ENCODE results near the gene KCND2. TPM values are rescaled to one million over a fixed set of nuclear protein-coding genes. Genes with fewer than 3 reads are reported as not detected.

The KCND2 gene
- total RNA-seq, 2 donors from 2014 or later = not detected

- ATAC-seq (replicated peaks) = no peak
- Mint-ChIP-seq H3K9me3 (no peaks in the 10 kb centered on the region), H3K4me3 (no peak overlapping the region), H3K4me1 (no peaks in the 10 kb centered on the region), H3K27me3 (peaks cover 19% of the 10 kb centered on the region), H3K27ac (no peak overlapping the region), H3K36me3 (ENCODE audit: low read depth) (no peaks in the 10 kb centered on the region)
These were observed 3.7 kb downstream of the KCND2 start for GRCh38 chr7:120276720-120277119.

- no peaks in the 10 kb centered on the region for H3K4me1 Mint-ChIP-seq
These were observed 5.8 kb downstream of the KCND2 start for GRCh38 chr7:120278773-120279172.

GRCh38 chr7:120280743-120281142, 7.8 kb downstream of the KCND2 start:
- no peak overlapping the region for H3K4me3 Mint-ChIP-seq
- H3K9me3 Mint-ChIP-seq = peaks cover 4% of the 10 kb centered on the region
- no peaks in the 10 kb centered on the region for H3K27me3 Mint-ChIP-seq
- H3K36me3 Mint-ChIP-seq (ENCODE audit: low read depth) = no peaks in the 10 kb centered on the region
- no peak overlapping the region for H3K27ac Mint-ChIP-seq
- ATAC-seq (replicated peaks) = no peak
- no peaks in the 10 kb centered on the region for H3K4me1 Mint-ChIP-seq

More at GRCh38 chr7:120278773-120279172, 5.8 kb downstream of the KCND2 start:
- Mint-ChIP-seq H3K9me3 (peaks cover 4% of the 10 kb centered on the region), H3K4me3 (no peak overlapping the region), H3K27me3 (peaks cover 6% of the 10 kb centered on the region), H3K27ac (no peak overlapping the region), H3K36me3 (ENCODE audit: low read depth) (no peaks in the 10 kb centered on the region)
- no peak for ATAC-seq (replicated peaks)

DNA sequence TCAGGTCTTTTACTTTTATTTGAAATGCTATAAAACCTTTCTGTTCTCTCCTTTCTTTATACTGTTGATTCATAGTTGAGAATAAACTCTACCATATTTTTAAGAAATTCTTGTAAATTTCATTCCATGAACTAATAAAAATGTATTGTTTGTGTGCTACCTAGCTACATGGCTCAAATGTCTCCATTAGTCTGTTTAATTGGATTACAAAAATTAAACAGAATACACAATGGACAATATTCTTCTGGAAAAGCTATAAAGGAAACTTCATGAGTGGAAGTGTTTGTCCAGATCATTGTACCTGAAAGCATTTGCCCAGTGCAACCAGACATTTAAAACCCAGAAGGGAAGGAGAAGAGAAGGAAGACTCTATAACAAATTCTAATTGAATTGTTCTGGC, 20.1 kb downstream of the KCND2 start:
- Mint-ChIP-seq H3K4me3 (no peak overlapping the region), H3K4me1 (no peaks in the 10 kb centered on the region), H3K36me3 (ENCODE audit: low read depth) (no peaks in the 10 kb centered on the region), H3K27ac (no peak overlapping the region), H3K27me3 (no peaks in the 10 kb centered on the region), H3K9me3 (peaks cover 14% of the 10 kb centered on the region)
- no peak for ATAC-seq (replicated peaks)

- H3K9me3 Mint-ChIP-seq = peaks cover under 1% of the 10 kb centered on the region
- H3K36me3 Mint-ChIP-seq (ENCODE audit: low read depth) = no peaks in the 10 kb centered on the region
- H3K27ac Mint-ChIP-seq = no peak overlapping the region
- no peak for ATAC-seq (replicated peaks)
- H3K27me3 Mint-ChIP-seq = no peaks in the 10 kb centered on the region
- no peaks in the 10 kb centered on the region for H3K4me1 Mint-ChIP-seq
- no peak overlapping the region for H3K4me3 Mint-ChIP-seq
These were observed 29.2 kb downstream of the KCND2 start for GRCh38 chr7:120302190-120302589.

DNA sequence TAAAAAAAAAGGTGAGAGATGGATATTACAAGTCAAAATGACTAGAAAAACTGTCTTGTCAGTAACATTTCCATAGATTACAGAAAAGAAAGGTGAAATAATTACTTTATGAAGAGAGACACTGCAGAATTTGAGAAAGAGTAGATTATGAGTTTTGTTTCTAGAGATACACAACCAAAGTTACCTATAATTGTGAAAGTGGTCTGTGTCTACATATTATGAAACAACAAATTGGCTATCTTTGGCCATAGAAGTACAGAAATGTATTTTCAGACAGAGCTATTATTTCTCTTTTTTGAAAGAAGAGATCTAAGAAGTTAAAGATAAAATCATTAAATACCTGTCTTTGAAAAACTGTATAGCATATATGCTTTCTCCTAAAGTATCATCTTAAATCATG, 30.1 kb downstream of the KCND2 start:
- Mint-ChIP-seq H3K9me3 (no peaks in the 10 kb centered on the region), H3K4me3 (no peak overlapping the region), H3K36me3 (ENCODE audit: low read depth) (no peaks in the 10 kb centered on the region), H3K27me3 (no peaks in the 10 kb centered on the region), H3K4me1 (no peaks in the 10 kb centered on the region), H3K27ac (no peak overlapping the region)
- no peak for ATAC-seq (replicated peaks)

GRCh38 chr7:120304674-120305073, 31.7 kb downstream of the KCND2 start:
- no peak overlapping the region for H3K27ac Mint-ChIP-seq
- H3K9me3 Mint-ChIP-seq = no peaks in the 10 kb centered on the region
- no peaks in the 10 kb centered on the region for H3K27me3 Mint-ChIP-seq
- no peak overlapping the region for H3K4me3 Mint-ChIP-seq
- H3K4me1 Mint-ChIP-seq = no peaks in the 10 kb centered on the region
- ATAC-seq (replicated peaks) = no peak
- H3K36me3 Mint-ChIP-seq (ENCODE audit: low read depth) = no peaks in the 10 kb centered on the region

GRCh38 chr7:120307991-120308545, 35.1 kb downstream of the KCND2 start:
- Mint-ChIP-seq H3K27me3 (no peaks in the 10 kb centered on the region), H3K9me3 (no peaks in the 10 kb centered on the region), H3K4me3 (no peak overlapping the region), H3K4me1 (no peaks in the 10 kb centered on the region), H3K36me3 (ENCODE audit: low read depth) (no peaks in the 10 kb centered on the region), H3K27ac (no peak overlapping the region)
- no peak for ATAC-seq (replicated peaks)

GRCh38 chr7:120311028-120311788, 38.2 kb downstream of the KCND2 start:
- H3K9me3 Mint-ChIP-seq = no peaks in the 10 kb centered on the region
- ATAC-seq (replicated peaks) = no peak
- H3K4me3 Mint-ChIP-seq = no peak overlapping the region
- no peak overlapping the region for H3K27ac Mint-ChIP-seq
- no peaks in the 10 kb centered on the region for H3K27me3 Mint-ChIP-seq
- no peaks in the 10 kb centered on the region for H3K4me1 Mint-ChIP-seq
- H3K36me3 Mint-ChIP-seq (ENCODE audit: low read depth) = no peaks in the 10 kb centered on the region

DNA sequence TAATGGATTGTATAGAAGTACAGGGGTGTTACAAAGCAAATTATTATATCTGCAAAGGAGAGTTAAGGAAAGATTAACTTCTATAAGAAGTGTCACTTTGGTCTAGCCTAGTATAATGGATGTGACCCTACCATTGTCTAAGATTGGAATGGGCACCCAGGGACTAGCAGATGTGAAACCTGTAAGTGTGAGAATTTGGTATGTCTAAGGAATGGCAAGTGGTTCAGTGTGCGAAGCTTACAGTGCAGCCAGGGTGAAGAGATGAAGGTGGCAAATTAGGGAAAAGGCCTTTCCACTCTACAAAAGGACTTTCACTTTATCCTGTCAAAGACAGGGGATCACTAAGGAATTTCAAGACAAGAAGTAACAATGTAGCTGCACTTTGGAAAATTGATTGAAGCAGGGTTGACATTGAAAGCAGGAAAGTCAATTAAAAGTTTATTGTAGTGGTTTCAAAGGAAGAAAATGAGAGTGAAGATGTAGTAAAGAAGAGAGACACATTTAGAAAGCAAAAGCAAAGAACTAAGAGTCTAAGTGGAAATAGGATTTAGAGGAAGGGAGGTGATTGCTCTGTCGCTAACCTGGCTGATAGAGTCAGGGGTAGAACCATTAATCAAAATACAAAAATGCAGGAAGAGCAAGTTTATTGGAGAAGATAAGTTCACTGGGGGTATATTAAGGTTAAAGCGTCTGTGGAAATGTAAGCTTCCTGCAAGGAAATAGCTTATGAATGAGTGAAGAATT, 47.4 kb downstream of the KCND2 start:
- Mint-ChIP-seq H3K4me3 (no peak overlapping the region), H3K27ac (no peak overlapping the region), H3K27me3 (no peaks in the 10 kb centered on the region), H3K9me3 (peaks cover 6% of the 10 kb centered on the region), H3K4me1 (no peaks in the 10 kb centered on the region), H3K36me3 (ENCODE audit: low read depth) (no peaks in the 10 kb centered on the region)
- ATAC-seq (replicated peaks) = no peak

GRCh38 chr7:120327054-120327453, 54.1 kb downstream of the KCND2 start:
- ATAC-seq (replicated peaks) = no peak
- no peaks in the 10 kb centered on the region for H3K27me3 Mint-ChIP-seq
- H3K4me3 Mint-ChIP-seq = no peak overlapping the region
- H3K9me3 Mint-ChIP-seq = no peaks in the 10 kb centered on the region
- no peaks in the 10 kb centered on the region for H3K36me3 Mint-ChIP-seq (ENCODE audit: low read depth)
- H3K4me1 Mint-ChIP-seq = no peaks in the 10 kb centered on the region
- H3K27ac Mint-ChIP-seq = no peak overlapping the region

DNA sequence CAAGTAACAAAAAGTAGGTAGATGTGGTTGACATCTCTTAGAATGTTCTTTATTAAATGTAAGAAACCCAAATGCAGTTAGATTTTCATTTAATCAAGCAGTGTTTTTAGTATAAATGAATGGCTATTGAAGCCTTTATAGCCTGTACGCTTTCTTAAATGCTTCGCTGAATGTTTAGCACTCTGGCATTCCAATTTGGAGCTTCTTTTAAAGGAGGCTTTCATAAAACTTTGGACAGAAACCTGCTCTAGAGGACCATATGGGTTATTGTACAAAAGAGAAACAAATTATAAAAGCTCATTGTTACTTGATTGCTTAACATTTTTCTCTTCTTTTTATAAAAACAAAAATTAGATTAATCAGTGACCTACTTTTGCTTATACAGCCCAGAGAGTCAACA, 59.5 kb downstream of the KCND2 start:
- no peak overlapping the region for H3K4me3 Mint-ChIP-seq
- no peaks in the 10 kb centered on the region for H3K27me3 Mint-ChIP-seq
- H3K36me3 Mint-ChIP-seq (ENCODE audit: low read depth) = no peaks in the 10 kb centered on the region
- H3K4me1 Mint-ChIP-seq = no peaks in the 10 kb centered on the region
- no peaks in the 10 kb centered on the region for H3K9me3 Mint-ChIP-seq
- no peak overlapping the region for H3K27ac Mint-ChIP-seq
- no peak for ATAC-seq (replicated peaks)

DNA sequence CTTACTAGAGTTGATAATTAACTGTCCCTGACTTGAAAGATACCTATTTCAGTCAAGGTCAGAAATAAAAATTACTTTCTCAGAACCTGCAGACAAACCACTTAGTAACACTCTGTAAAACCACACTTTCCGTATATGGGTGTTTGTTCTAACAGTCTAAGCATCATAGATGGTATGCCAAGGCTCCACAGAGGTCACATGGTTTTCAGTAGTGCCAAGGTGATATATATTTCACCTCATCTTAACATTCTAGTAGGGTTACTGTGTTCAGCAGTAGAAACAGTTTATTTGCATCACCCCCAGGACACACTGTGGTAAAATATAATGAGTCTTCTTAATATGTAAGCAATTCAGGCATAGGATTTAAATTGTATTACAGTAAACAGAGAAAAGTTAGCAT, 61.5 kb downstream of the KCND2 start:
- no peak for ATAC-seq (replicated peaks)
- Mint-ChIP-seq H3K36me3 (ENCODE audit: low read depth) (no peaks in the 10 kb centered on the region), H3K27ac (no peak overlapping the region), H3K9me3 (no peaks in the 10 kb centered on the region), H3K27me3 (no peaks in the 10 kb centered on the region), H3K4me1 (no peaks in the 10 kb centered on the region), H3K4me3 (no peak overlapping the region)

- H3K9me3 Mint-ChIP-seq = no peaks in the 10 kb centered on the region
- H3K4me1 Mint-ChIP-seq = no peaks in the 10 kb centered on the region
- H3K27ac Mint-ChIP-seq = no peak overlapping the region
- no peaks in the 10 kb centered on the region for H3K27me3 Mint-ChIP-seq
- H3K4me3 Mint-ChIP-seq = no peak overlapping the region
- ATAC-seq (replicated peaks) = no peak
- no peaks in the 10 kb centered on the region for H3K36me3 Mint-ChIP-seq (ENCODE audit: low read depth)
These were observed 64.4 kb downstream of the KCND2 start for GRCh38 chr7:120337308-120337907.

DNA sequence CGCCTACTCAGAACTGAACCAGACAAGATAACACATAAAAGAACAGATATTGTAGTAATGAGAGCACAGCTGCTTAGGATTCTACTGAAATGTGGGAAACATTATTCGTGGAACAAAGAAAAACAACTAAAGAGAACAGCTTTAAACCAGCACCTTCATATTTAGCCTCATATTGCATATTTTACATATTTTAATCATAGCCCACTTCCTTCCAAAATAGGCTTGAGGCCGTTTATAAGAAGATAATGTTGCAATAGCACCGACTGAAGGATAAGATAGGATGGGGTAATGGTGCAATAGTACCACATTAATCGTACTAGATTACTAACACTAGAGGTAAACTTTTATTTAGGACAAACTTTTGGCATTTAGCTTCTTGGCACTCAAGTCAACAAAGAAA, 71.3 kb downstream of the KCND2 start:
- no peak for ATAC-seq (replicated peaks)
- peaks cover 10% of the 10 kb centered on the region for H3K9me3 Mint-ChIP-seq
- H3K4me1 Mint-ChIP-seq = no peaks in the 10 kb centered on the region
- H3K27ac Mint-ChIP-seq = no peak overlapping the region
- H3K27me3 Mint-ChIP-seq = no peaks in the 10 kb centered on the region
- H3K36me3 Mint-ChIP-seq (ENCODE audit: low read depth) = no peaks in the 10 kb centered on the region
- H3K4me3 Mint-ChIP-seq = no peak overlapping the region
